GM13976 (cell line): ENCODE results near the gene FYB1.
A peak's percentile ranks its signal among the peaks of the same experiment; 100 is the strongest.

Source experiments
- DNase-seq: peaks from one replicate; pipeline ENCODE4 v3.0.0; 2012; ENCODE audit warnings: low spot score
- CTCF ChIP-seq: IDR thresholded peaks from 2 replicates; pipeline ENCODE4 v1.5.1; 2012; ENCODE audit warnings: borderline replicate concordance, mild to moderate bottlenecking; ENCODE audit not compliant: insufficient read depth; ENCODE audit errors: extremely low read depth, missing control alignments, control extremely low read depth
- in situ Hi-C: fragments of 300-500 bp; cut with MboI; formaldehyde crosslinking; loops from one replicate; pipeline ENCODE4 v1.12.0; 2022; ENCODE audit warnings: low sequenced_read_pairs, mixed read lengths, inconsistent platforms; ENCODE audit not compliant: unreplicated experiment

FYB1 gene

DNA sequence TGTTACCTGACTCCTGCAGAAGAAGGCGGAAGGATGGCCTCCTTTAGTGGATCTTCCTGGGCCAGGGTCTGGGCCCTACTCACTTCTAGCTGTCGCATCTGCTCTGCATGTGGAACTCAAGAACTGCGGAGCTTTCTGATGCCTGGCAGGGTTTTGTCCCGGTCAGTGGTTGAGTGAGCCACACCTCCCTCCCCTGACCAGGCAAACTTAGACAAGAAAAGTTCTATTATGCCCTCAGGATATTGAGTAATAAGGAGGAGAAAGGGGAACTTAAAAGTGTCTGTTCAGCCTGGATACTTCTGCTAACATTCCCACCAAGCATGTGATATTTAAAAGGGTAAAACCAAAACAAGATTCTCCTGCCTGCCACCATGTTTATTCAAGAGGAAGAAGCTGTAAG is at the start of gene FYB1:
Gene FYB1 (minus strand): TSS at position 127 of the 400 bp plus-strand sequence. CDS start 16,603 bp downstream, outside the sequence.
- no peak for TF ChIP-seq CTCF
- in situ Hi-C loops = no loop called here
- DNase-seq = no peak

- TF ChIP-seq CTCF = no peak
- no peak for DNase-seq
- in situ Hi-C loops = no loop called here
Measured at GRCh38 chr5:39267186-39267585, 47.8 kb upstream of the FYB1 start.

GRCh38 chr5:39266442-39266841 is 47.1 kb upstream of the FYB1 start:
- in situ Hi-C loops = no loop called here
- TF ChIP-seq CTCF = no peak
- DNase-seq = no peak

- no peak for TF ChIP-seq CTCF
- DNase-seq = peak; percentile 28
- in situ Hi-C loops = no loop called here
Measured at GRCh38 chr5:39264528-39264927, 45.2 kb upstream of the FYB1 start.

DNA sequence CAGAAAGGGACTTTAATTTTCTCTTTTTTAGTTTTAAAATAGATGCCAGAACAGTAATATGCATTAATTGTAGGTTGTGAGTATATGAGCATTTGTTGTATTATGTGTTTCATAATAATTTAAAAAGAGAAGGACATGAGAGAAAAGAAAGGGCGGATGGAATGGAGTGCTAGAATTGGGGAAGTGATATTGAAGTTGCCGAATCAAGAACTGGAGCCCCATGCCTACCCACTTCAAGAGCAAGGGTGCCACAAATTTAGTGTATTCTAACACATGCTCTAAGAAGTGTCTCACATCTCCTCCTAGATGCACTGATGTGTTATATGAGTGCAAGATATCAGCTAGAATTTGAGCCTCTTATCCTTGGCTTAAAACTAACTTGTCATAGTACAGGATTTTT is 43.6 kb upstream of the FYB1 start:
- no peak for DNase-seq
- TF ChIP-seq CTCF = no peak
- in situ Hi-C loops = no loop called here

DNA sequence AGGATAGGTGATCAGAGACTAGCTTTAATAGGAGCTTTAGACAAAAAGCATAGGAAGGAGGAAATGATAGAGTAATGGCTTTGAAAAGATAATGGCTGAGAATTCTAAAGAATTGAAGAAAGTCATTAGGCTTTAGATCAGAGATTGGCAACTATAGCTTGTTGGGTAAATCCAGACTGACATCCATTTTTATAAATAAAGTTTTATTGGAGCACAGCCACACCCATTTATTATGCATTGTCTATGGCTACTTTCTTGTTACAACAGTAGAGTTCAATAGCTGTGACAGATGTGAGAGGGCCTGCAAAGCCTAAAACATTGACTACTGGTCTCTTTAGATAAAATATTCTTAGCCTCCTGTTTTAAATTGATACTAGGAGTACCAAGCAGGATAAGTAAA is 40.7 kb upstream of the FYB1 start:
- no peak for TF ChIP-seq CTCF
- DNase-seq = no peak
- in situ Hi-C loops = no loop called here

GRCh38 chr5:39257554-39257953 is 38.2 kb upstream of the FYB1 start:
- no peak for DNase-seq
- in situ Hi-C loops = no loop called here
- TF ChIP-seq CTCF = no peak
